ENCODE results near the gene PLTP. TPM values are rescaled to one million over a fixed set of nuclear protein-coding genes. Genes with fewer than 3 reads are reported as not detected.
A peak's percentile ranks its signal among the peaks of the same experiment; 100 is the strongest.

Gene PLTP
- total and polyA plus RNA-seq, 2 of the 13 experiments (the other 11 are each of a cell fraction or from before 2014, with no cell fraction given): 16.9 to 28.6 TPM

- peak; percentile 98 for TF ChIP-seq SAFB2 (CRISPR knock-in tag; IDR thresholded peaks at IDR 0.05; ENCODE audit: borderline replicate concordance, low read depth)
- peak; percentile 78 for TF ChIP-seq ZNF275 (CRISPR knock-in tag; IDR thresholded peaks at IDR 0.05; ENCODE audit: borderline replicate concordance)
- TF ChIP-seq ZNF713 (CRISPR knock-in tag; IDR thresholded peaks at IDR 0.05): peak; percentile 85
- TF ChIP-seq ZNF512 (CRISPR knock-in tag; IDR thresholded peaks at IDR 0.05): peak; percentile 66; the same call in 1 of the 2 replicates
- TF ChIP-seq ZNF609 (CRISPR knock-in tag; IDR thresholded peaks at IDR 0.05; ENCODE audit: borderline replicate concordance): peak; percentile 67; the same call in 1 of the 2 replicates
- TF ChIP-seq ZNF562 (CRISPR knock-in tag; IDR thresholded peaks at IDR 0.05; ENCODE audit: borderline replicate concordance): no peak
- peak; percentile 72 for TF ChIP-seq MED1 (CRISPR knock-in tag; IDR thresholded peaks at IDR 0.05)
- no peak for TF ChIP-seq RNF2 (conservative IDR thresholded peaks at IDR 0.05; ENCODE audit: low read depth)
- TF ChIP-seq SOX6 (IDR thresholded peaks at IDR 0.05): no peak
- peak; percentile 51; the same call in 1 of the 2 replicates for TF ChIP-seq SOX6 (CRISPR knock-in tag; IDR thresholded peaks at IDR 0.05)
- peak; percentile 78 for TF ChIP-seq THRA (CRISPR knock-in tag; IDR thresholded peaks at IDR 0.05; ENCODE audit: borderline replicate concordance)
- TF ChIP-seq ATF7-NPFF (CRISPR knock-in tag; IDR thresholded peaks at IDR 0.05; ENCODE audit: low read depth): peak; percentile 93
- 0 out of 2 replicates have a peak, but pooled peaks have one; percentile 82 for TF ChIP-seq DNMT1 (CRISPR knock-in tag; IDR thresholded peaks at IDR 0.05)
- TF ChIP-seq ZNF343 (CRISPR knock-in tag; IDR thresholded peaks at IDR 0.05): no peak
- TF ChIP-seq ZFAT (CRISPR knock-in tag; conservative IDR thresholded peaks at IDR 0.05): 0 out of 2 replicates have a peak, but pooled peaks have one; percentile 88
- no peak; the same call in 1 of the 2 replicates for TF ChIP-seq ZNF33B (CRISPR knock-in tag; IDR thresholded peaks at IDR 0.05)
- no peak; the same call in 1 of the 2 replicates for TF ChIP-seq ZSCAN29 (CRISPR knock-in tag; conservative IDR thresholded peaks at IDR 0.05)
- TF ChIP-seq ZNF816 (CRISPR knock-in tag; IDR thresholded peaks at IDR 0.05; ENCODE audit: borderline replicate concordance): peak; percentile 91
- TF ChIP-seq SMAD1 (CRISPR knock-in tag; IDR thresholded peaks at IDR 0.05; ENCODE audit: borderline replicate concordance, low read depth): peak; percentile 96; the same call in 1 of the 2 replicates
- TF ChIP-seq ZNF10 (CRISPR knock-in tag; IDR thresholded peaks at IDR 0.05; ENCODE audit: borderline replicate concordance, low read depth): no peak
Observed at GRCh38 chr20:45934586-45935415, 22.8 kb upstream of the PLTP start, which contains the start of gene PCIF1 (continued).

All from HepG2 (cell line).